HEK293 (cell line): ENCODE data around the gene DNAH7.

Experiments used
- CTCF ChIP-seq: fragments of 450-650 bp; formaldehyde crosslinking; IDR thresholded peaks from 2 replicates; pipeline ENCODE4 v1.5.1; 2016; ENCODE audit warnings: missing biosample characterization, missing genetic modification characterization
- HOXA7 ChIP-seq: sonication (generic); formaldehyde crosslinking; IDR thresholded peaks from 2 replicates; pipeline ENCODE4 v1.8.1; 2022; ENCODE audit warnings: missing genetic modification reagents, borderline replicate concordance
- ZBTB44 ChIP-seq: fragments of 450-650 bp; IDR thresholded peaks from 2 replicates; pipeline ENCODE4 v1.5.1; 2018; ENCODE audit warnings: missing biosample characterization, mild to moderate bottlenecking, missing genetic modification characterization
- ZNF174 ChIP-seq: fragments of 450-650 bp; formaldehyde crosslinking; IDR thresholded peaks from 2 replicates; pipeline ENCODE4 v1.5.0; 2017; ENCODE audit warnings: missing biosample characterization, mild to moderate bottlenecking, missing genetic modification characterization
- ZNF184 ChIP-seq: fragments of 450-650 bp; IDR thresholded peaks from 2 replicates; pipeline ENCODE4 v1.5.1; 2018; ENCODE audit warnings: missing biosample characterization, mild to moderate bottlenecking, missing genetic modification characterization
- ZNF274 ChIP-seq, 2 experiments: fragments of 200-500 bp in 1 of 2; fragments of 450-650 bp in 1 of 2; sonication (Bioruptor generic) in 1 of 2; formaldehyde crosslinking in 1 of 2; IDR thresholded peaks; 2 replicates each; pipeline versions ENCODE4 v1.5.1 to v1.6.1; 2014 to 2016; ENCODE audit warnings: borderline replicate concordance in 1 of 2, inconsistent platforms in 1 of 2, low read length in 1 of 2, missing biosample characterization in 1 of 2, missing genetic modification characterization in 1 of 2
- ZNF394 ChIP-seq: fragments of 450-650 bp; formaldehyde crosslinking; IDR thresholded peaks from 2 replicates; pipeline ENCODE4 v1.5.1; 2016; ENCODE audit warnings: missing biosample characterization, missing genetic modification characterization, mild to moderate bottlenecking, moderate library complexity, borderline replicate concordance
- ZNF639 ChIP-seq: fragments of 450-650 bp; formaldehyde crosslinking; IDR thresholded peaks from 2 replicates; pipeline ENCODE4 v1.5.1; 2016; ENCODE audit warnings: missing biosample characterization, missing genetic modification characterization

- no peak for TF ChIP-seq ZNF184 (tag by site-specific recombination)
- TF ChIP-seq ZBTB44 (tag by site-specific recombination), result no peak
- no peak for TF ChIP-seq ZNF274 (IDR thresholded peaks at IDR 0.05; ENCODE audit: low read length)
- TF ChIP-seq ZNF274 (tag by site-specific recombination; IDR thresholded peaks at IDR 0.05; ENCODE audit: borderline replicate concordance), result no peak
- no peak for TF ChIP-seq CTCF (tag by site-specific recombination)
- no peak for TF ChIP-seq HOXA7 (CRISPR knock-in tag)
- no peak for TF ChIP-seq ZNF639 (tag by site-specific recombination)
- no peak for TF ChIP-seq ZNF174 (tag by site-specific recombination)
- no peak for TF ChIP-seq ZNF394 (tag by site-specific recombination)
These were observed 209.1 kb downstream of the DNAH7 start for GRCh38 chr2:195859513-195859912.
